HEK293T (cell line): ENCODE measurements around the gene AFG3L2.

Experiments
- BHLHE40 ChIP-seq: fragments of 450-650 bp; IDR thresholded peaks from 2 replicates; pipeline ENCODE4 v1.6.1; 2016; ENCODE audit warnings: mild to moderate bottlenecking, moderate library complexity, borderline replicate concordance
- CTBP1 ChIP-seq: fragments of 450-650 bp; IDR thresholded peaks from 2 replicates; pipeline ENCODE4 v1.6.1; 2016; ENCODE audit warnings: borderline replicate concordance
- ELF4 ChIP-seq: fragments of 450-650 bp; IDR thresholded peaks from 2 replicates; pipeline ENCODE4 v1.6.1; 2017; ENCODE audit warnings: antibody characterized with exemption
- FOXK2 ChIP-seq: fragments of 450-650 bp; IDR thresholded peaks from 2 replicates; pipeline ENCODE4 v1.6.1; 2016; ENCODE audit warnings: mild to moderate bottlenecking
- FOXM1 ChIP-seq: fragments of 450-650 bp; IDR thresholded peaks from 2 replicates; pipeline ENCODE4 v1.6.1; 2017; ENCODE audit warnings: mild to moderate bottlenecking, borderline replicate concordance
- TF ChIP-seq, protein P1 (sequence below): fragments of 450-650 bp; IDR thresholded peaks from 2 replicates; pipeline ENCODE4 v1.6.1; 2016

DNA sequence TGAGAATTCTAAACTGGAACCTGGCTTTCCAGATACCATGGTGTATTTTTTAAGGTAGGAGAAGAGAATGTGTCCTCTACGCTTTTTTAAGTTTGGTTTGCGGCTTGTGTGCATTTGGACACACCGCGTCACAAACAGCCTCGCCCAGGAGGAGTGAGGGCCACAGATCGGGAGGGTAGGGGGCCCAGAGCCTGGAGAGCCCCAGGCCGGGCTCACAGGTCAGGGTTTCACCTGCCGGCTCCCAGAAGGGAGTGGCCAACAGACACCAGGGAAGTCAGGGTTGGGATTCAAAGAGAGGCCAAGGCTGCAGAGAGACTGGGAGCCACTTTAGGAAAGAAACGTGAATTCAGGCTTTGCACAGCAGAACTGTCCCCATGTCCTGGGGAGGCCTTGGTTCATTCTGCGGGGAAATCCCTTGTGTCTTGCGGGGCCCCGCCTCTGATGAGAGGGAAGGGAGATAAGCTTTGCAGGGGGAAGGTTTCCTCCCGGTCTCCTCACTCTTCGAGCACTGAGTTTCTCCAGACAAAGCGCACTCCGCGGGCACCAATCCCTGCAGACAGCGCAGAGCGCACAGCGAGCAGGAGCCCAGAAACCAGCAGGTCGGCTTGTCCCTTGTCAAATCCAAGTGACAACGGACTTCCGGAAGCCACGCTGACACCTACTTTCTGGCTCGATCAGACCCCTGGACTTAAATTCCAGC is 70.9 kb downstream of the AFG3L2 start:
- TF ChIP-seq, protein P1, sequence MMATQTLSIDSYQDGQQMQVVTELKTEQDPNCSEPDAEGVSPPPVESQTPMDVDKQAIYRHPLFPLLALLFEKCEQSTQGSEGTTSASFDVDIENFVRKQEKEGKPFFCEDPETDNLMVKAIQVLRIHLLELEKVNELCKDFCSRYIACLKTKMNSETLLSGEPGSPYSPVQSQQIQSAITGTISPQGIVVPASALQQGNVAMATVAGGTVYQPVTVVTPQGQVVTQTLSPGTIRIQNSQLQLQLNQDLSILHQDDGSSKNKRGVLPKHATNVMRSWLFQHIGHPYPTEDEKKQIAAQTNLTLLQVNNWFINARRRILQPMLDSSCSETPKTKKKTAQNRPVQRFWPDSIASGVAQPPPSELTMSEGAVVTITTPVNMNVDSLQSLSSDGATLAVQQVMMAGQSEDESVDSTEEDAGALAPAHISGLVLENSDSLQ, result no peak
- TF ChIP-seq CTBP1 (no peak), FOXM1 (no peak), FOXK2 (no peak), BHLHE40 (no peak), ELF4 (no peak)
